PC-3 (cell line): ENCODE data around the gene SLC16A3.

Experiments used
- EZH2 ChIP-seq: fragments of 300-600 bp; sonication (generic); IDR thresholded peaks from one replicate; pipeline ENCODE4 v1.6.1; 2017; ENCODE audit warnings: antibody characterized with exemption, mild to moderate bottlenecking, low read length; ENCODE audit not compliant: unreplicated experiment
- TF ChIP-seq, protein P1 (sequence below): fragments of 300-600 bp; sonication (generic); conservative IDR thresholded peaks from 2 replicates; pipeline ENCODE4 v1.5.1; 2017; ENCODE audit warnings: antibody characterized with exemption, low read depth, mild to moderate bottlenecking, low read length

DNA sequence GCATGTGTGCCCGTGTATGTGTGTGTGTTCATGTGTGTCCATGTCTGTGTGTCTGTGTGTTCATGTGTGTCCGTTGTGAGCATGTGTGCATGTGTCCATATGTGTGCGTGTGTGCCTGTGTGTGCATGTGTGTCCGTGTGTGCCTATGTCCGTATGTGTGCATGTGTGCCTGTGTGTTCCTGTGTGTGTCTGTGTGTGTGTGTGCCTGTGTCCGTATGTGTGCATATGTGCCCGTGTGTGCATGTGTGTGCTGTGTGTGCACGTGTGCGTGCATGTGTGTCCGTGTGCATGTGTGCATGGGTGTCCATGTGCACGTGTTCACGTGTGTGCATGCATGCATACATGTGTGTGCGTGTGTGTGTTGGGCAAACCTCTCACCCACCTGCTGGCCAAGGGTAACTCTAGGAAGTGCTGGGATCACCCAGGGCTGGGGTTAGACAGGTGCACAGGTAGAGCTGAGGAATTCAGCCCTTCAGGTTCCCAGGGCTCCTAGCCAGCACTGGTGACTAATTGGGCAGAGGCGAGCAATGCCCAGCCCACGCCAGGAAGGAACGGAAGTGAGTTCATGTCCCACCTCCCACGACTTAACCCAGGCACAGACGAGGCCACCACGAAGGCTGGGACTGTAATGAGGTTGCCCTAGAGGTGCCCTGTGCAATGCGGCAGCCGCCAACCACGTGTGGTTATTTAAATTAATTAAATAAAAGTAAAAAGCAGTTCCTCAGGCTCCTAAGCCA, 52.8 kb downstream of the SLC16A3 start:
- TF ChIP-seq, protein P1, sequence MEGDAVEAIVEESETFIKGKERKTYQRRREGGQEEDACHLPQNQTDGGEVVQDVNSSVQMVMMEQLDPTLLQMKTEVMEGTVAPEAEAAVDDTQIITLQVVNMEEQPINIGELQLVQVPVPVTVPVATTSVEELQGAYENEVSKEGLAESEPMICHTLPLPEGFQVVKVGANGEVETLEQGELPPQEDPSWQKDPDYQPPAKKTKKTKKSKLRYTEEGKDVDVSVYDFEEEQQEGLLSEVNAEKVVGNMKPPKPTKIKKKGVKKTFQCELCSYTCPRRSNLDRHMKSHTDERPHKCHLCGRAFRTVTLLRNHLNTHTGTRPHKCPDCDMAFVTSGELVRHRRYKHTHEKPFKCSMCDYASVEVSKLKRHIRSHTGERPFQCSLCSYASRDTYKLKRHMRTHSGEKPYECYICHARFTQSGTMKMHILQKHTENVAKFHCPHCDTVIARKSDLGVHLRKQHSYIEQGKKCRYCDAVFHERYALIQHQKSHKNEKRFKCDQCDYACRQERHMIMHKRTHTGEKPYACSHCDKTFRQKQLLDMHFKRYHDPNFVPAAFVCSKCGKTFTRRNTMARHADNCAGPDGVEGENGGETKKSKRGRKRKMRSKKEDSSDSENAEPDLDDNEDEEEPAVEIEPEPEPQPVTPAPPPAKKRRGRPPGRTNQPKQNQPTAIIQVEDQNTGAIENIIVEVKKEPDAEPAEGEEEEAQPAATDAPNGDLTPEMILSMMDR = no peak
- no peak for TF ChIP-seq EZH2
